Chondrocyte (in vitro differentiated cells): ENCODE results near the gene ASPDH. TPM values are rescaled to one million over a fixed set of nuclear protein-coding genes. Genes with fewer than 3 reads are reported as not detected.
A peak's percentile ranks its signal among the peaks of the same experiment; 100 is the strongest.

Source experiments
- DNase-seq: peaks from one replicate; pipeline ENCODE4 v3.0.0; 2021; ENCODE audit warnings: mixed read lengths, low spot score
- H3K27ac Mint-ChIP-seq: one replicate; pipeline ENCODE4 v1.8.0; 2021; ENCODE audit warnings: mild to moderate bottlenecking, moderate library complexity, mixed read lengths; ENCODE audit not compliant: unreplicated experiment
- H3K27me3 Mint-ChIP-seq: 2 replicates; pipeline ENCODE4 v1.8.0; 2021; ENCODE audit warnings: low read depth, mixed read lengths
- H3K36me3 Mint-ChIP-seq: 2 replicates; pipeline ENCODE4 v1.8.0; 2021; ENCODE audit warnings: low read depth, mixed read lengths
- H3K4me1 Mint-ChIP-seq: 2 replicates; pipeline ENCODE4 v1.8.0; 2021; ENCODE audit warnings: low read depth, mild to moderate bottlenecking, mixed read lengths
- H3K4me3 Mint-ChIP-seq: one replicate; pipeline ENCODE4 v1.8.0; 2021; ENCODE audit warnings: mild to moderate bottlenecking, moderate library complexity, mixed read lengths; ENCODE audit not compliant: unreplicated experiment
- H3K9me3 Mint-ChIP-seq: 2 replicates; pipeline ENCODE4 v1.8.0; 2021; ENCODE audit warnings: low read depth, mixed read lengths
- CTCF ChIP-seq: fragments of 200-600 bp; sonication (generic); IDR thresholded peaks from 2 replicates; pipeline ENCODE4 v1.5.0; 2021; ENCODE audit warnings: antibody characterized with exemption, mild to moderate bottlenecking, moderate library complexity
- total RNA-seq: library from RNA; stranded (reverse); gene quantifications from 3 replicates; pipeline ENCODE4 v1.2.1, GENCODE V29; 2021

ASPDH gene
- total RNA-seq, 1 donor from 2014 or later = not detected

DNA sequence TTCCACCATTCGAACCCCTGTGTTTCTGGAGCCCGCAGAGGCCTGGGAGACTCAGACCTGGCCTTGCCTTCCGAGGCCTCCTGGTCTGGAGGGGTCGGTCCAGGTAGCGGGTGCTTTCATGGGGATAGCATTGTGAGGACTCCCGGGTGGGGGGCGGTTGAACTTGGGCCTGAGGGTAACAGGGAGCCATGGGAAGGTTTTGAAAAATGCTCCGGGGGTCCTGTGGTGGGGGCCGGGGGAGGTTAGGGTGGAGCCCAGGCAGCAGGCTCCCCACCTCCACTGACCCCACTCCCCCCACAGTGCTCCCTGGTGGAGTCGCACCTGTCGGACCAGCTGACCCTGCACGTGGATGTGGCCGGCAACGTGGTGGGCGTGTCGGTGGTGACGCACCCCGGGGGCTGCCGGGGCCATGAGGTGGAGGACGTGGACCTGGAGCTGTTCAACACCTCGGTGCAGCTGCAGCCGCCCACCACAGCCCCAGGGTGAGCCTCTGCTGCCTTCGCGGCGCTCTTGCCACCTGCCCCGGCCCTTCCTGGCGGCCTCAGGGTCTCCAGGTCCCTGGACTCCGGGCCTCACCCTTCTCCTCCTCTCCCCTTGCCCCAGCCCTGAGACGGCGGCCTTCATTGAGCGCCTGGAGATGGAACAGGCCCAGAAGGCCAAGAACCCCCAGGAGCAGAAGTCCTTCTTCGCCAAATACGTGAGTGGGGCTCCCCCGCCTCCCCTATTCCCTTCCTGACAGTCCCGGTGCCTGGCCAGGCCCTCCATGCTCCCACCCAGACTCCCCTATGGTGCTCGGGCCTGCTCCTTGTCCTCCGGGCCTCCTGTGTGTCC lies 33.2 kb downstream of the ASPDH start:
- Mint-ChIP-seq H3K4me3 (no peak overlapping the region), H3K4me1 (peaks cover 18% of the 10 kb centered on the region), H3K9me3 (no peaks in the 10 kb centered on the region), H3K27me3 (peaks cover 6% of the 10 kb centered on the region), H3K27ac (no peak overlapping the region), H3K36me3 (peaks cover 13% of the 10 kb centered on the region)
- peak; percentile 92 for DNase-seq
- no peak for TF ChIP-seq CTCF

GRCh38 chr19:50479761-50480251 lies 33.9 kb downstream of the ASPDH start:
- peaks cover 18% of the 10 kb centered on the region for H3K4me1 Mint-ChIP-seq
- H3K9me3 Mint-ChIP-seq = no peaks in the 10 kb centered on the region
- DNase-seq = peak; percentile 86
- no peaks in the 10 kb centered on the region for H3K27me3 Mint-ChIP-seq
- H3K36me3 Mint-ChIP-seq = peaks cover 8% of the 10 kb centered on the region
- no peak overlapping the region for H3K27ac Mint-ChIP-seq
- no peak for TF ChIP-seq CTCF
- H3K4me3 Mint-ChIP-seq = no peak overlapping the region

GRCh38 chr19:50478901-50479715 lies 34.6 kb downstream of the ASPDH start:
- H3K4me1 Mint-ChIP-seq = peaks cover 18% of the 10 kb centered on the region
- peak; percentile 77 for TF ChIP-seq CTCF
- DNase-seq = peak; percentile 81
- no peak overlapping the region for H3K4me3 Mint-ChIP-seq
- H3K27ac Mint-ChIP-seq = no peak overlapping the region
- peaks cover 8% of the 10 kb centered on the region for H3K36me3 Mint-ChIP-seq
- H3K9me3 Mint-ChIP-seq = no peaks in the 10 kb centered on the region
- no peaks in the 10 kb centered on the region for H3K27me3 Mint-ChIP-seq

GRCh38 chr19:50477751-50478515 lies 35.8 kb downstream of the ASPDH start:
- H3K4me3 Mint-ChIP-seq = peak overlapping the region; percentile 97
- H3K4me1 Mint-ChIP-seq = peaks cover 18% of the 10 kb centered on the region
- no peak for TF ChIP-seq CTCF
- peaks cover 8% of the 10 kb centered on the region for H3K36me3 Mint-ChIP-seq
- no peaks in the 10 kb centered on the region for H3K27me3 Mint-ChIP-seq
- no peaks in the 10 kb centered on the region for H3K9me3 Mint-ChIP-seq
- no peak overlapping the region for H3K27ac Mint-ChIP-seq
- peak; percentile 60 for DNase-seq

- no peak for DNase-seq
- peak overlapping the region; percentile 97 for H3K4me3 Mint-ChIP-seq
These were observed 36.8 kb downstream of the ASPDH start for GRCh38 chr19:50476907-50477238.

More at GRCh38 chr19:50476907-50477238, 36.8 kb downstream of the ASPDH start:
- Mint-ChIP-seq H3K9me3 (no peaks in the 10 kb centered on the region), H3K27ac (peak overlapping the region; percentile 87), H3K27me3 (no peaks in the 10 kb centered on the region), H3K4me1 (peaks cover 18% of the 10 kb centered on the region), H3K36me3 (peaks cover 8% of the 10 kb centered on the region)
- no peak for TF ChIP-seq CTCF
